Measurements from ENCODE around the gene ECM1. TPM values are rescaled to one million over a fixed set of nuclear protein-coding genes. Genes with fewer than 3 reads are reported as not detected.

The ECM1 gene
- total RNA-seq, 1 experiment from 2014 or later: 1.4 TPM

DNA sequence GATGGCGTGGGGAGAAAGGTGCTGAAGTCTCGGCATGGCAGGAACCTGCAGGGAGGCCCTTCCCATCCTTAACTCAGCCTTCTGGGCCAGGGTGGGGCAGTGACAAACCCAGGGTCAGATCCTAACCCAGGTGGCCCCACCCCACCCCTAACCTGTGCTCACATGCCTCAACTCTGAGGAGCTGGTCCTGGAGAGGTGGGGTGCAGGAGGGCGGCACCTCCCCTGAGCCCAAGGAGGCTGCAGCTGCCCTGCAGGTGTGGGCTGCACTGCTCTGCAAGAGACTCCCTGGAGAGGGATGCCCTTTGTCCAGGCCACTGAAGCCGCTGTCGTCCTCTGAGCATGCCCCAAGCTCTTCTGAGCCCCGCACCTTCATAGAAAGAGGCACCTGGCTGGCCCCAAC is 26.1 kb downstream of the ECM1 start:
- H3K9me3 ChIP-seq (ENCODE audit: control insufficient read depth, low read depth, low read length): no peaks in the 10 kb centered on the region
- no peaks in the 10 kb centered on the region for H3K79me1 ChIP-seq (ENCODE audit: insufficient read depth, low read depth, low read length, poor library complexity, severe bottlenecking)
- Mint-ChIP-seq H3K27me3 (ENCODE audit: low read depth) (no peaks in the 10 kb centered on the region; the same call in 1 of the 2 replicates), H3K9me3 (no peaks in the 10 kb centered on the region), H3K27ac (no peak overlapping the region), H3K4me3 (no peak overlapping the region), H3K4me1 (peaks cover 14 to 29% of the 10 kb centered on the region in 2 experiments), H3K36me3 (ENCODE audit: insufficient read depth in 1 of 3, low read depth in 3 of 3) (no peaks in the 10 kb centered on the region)
- H3K79me2 ChIP-seq (ENCODE audit: insufficient read depth, low read length): no peaks in the 10 kb centered on the region
- no peak overlapping the region for H4K91ac ChIP-seq (ENCODE audit: insufficient read length, low read depth, low read length)
- H3K56ac ChIP-seq (ENCODE audit: insufficient read length, low read depth, low read length): no peak overlapping the region
- no peak overlapping the region for H3K9ac ChIP-seq (ENCODE audit: extremely low read depth, insufficient read length, low read length)
- H3T11ph ChIP-seq (ENCODE audit: low read length): no peak overlapping the region
- no peak overlapping the region for H2BK5ac ChIP-seq (ENCODE audit: insufficient read length, low read length)
- no peak overlapping the region for H4K8ac ChIP-seq (replicated peaks; ENCODE audit: insufficient read length, low read depth, low read length)
- H2BK120ac ChIP-seq (ENCODE audit: low read depth, low read length, poor library complexity, severe bottlenecking): no peak overlapping the region
- H3K23me2 ChIP-seq (ENCODE audit: insufficient read length, low read depth, low read length, poor library complexity, severe bottlenecking): no peaks in the 10 kb centered on the region
- no peak overlapping the region for H2AK5ac ChIP-seq (ENCODE audit: insufficient read length, low read length)
- TF ChIP-seq, protein P1, sequence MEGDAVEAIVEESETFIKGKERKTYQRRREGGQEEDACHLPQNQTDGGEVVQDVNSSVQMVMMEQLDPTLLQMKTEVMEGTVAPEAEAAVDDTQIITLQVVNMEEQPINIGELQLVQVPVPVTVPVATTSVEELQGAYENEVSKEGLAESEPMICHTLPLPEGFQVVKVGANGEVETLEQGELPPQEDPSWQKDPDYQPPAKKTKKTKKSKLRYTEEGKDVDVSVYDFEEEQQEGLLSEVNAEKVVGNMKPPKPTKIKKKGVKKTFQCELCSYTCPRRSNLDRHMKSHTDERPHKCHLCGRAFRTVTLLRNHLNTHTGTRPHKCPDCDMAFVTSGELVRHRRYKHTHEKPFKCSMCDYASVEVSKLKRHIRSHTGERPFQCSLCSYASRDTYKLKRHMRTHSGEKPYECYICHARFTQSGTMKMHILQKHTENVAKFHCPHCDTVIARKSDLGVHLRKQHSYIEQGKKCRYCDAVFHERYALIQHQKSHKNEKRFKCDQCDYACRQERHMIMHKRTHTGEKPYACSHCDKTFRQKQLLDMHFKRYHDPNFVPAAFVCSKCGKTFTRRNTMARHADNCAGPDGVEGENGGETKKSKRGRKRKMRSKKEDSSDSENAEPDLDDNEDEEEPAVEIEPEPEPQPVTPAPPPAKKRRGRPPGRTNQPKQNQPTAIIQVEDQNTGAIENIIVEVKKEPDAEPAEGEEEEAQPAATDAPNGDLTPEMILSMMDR (conservative IDR thresholded peaks at IDR 0.05): no peak
- DNase-seq: no peak
- no peak overlapping the region for H2BK20ac ChIP-seq (ENCODE audit: low read depth, low read length, poor library complexity, severe bottlenecking)
- H3K4me2 ChIP-seq (ENCODE audit: insufficient read depth, insufficient read length, low read length): no peak overlapping the region
- H3K27ac ChIP-seq (ENCODE audit: insufficient read length, low read depth, low read length): no peak overlapping the region
- no peak overlapping the region for H3K18ac ChIP-seq (ENCODE audit: insufficient read length, low read depth, low read length)
- H2BK12ac ChIP-seq (ENCODE audit: insufficient read length, low read depth, low read length): no peak overlapping the region
- no peak overlapping the region for H4K5ac ChIP-seq (ENCODE audit: insufficient read length, low read depth, low read length)
- H4K20me1 ChIP-seq (ENCODE audit: control insufficient read depth, insufficient read depth, insufficient read length): no peaks in the 10 kb centered on the region
- no peak overlapping the region for H2BK15ac ChIP-seq (ENCODE audit: low read depth, low read length)
- H3K23ac ChIP-seq (ENCODE audit: insufficient read length, low read depth, low read length): no peak overlapping the region
- H3K4ac ChIP-seq (ENCODE audit: low read depth, low read length): no peak overlapping the region
- H3K27me3 ChIP-seq (ENCODE audit: insufficient read depth, low read length): no peaks in the 10 kb centered on the region
- H3K4me1 ChIP-seq (ENCODE audit: insufficient read depth, low read length): no peaks in the 10 kb centered on the region; the same call in 1 of the 2 replicates
- WGBS (ENCODE audit: extremely low coverage, insufficient read length, low lambda C conversion rate): no CpG with 5 or more reads among the region's 6 CpGs
- H3K14ac ChIP-seq (ENCODE audit: insufficient read depth, low read length): no peak overlapping the region
- no peak overlapping the region for H2AFZ ChIP-seq (ENCODE audit: low read length)

Data from H9 (cell line).